ENCODE data around the gene FXYD1. TPM values are rescaled to one million over a fixed set of nuclear protein-coding genes. Genes with fewer than 3 reads are reported as not detected.

FXYD1 gene
- total RNA-seq, 4 donors from 2014 or later = 44.4 to 92.6 (median 70.7) TPM

- intact Hi-C loops (cut with DNase I) = no loop called here
- peaks cover 0 to 11% (median 2%) of the 10 kb centered on the region in 4 donors for H3K4me1 ChIP-seq
- no peak overlapping the region for H3K4me3 ChIP-seq
- peak overlapping the region; percentile 7 to 72 (median 28) for H3K27ac ChIP-seq (replicated peaks in 1 of 4)
- H3K36me3 ChIP-seq = no peaks in the 10 kb centered on the region
- no peak for DNase-seq (ENCODE audit: extremely low spot score)
- H3K27me3 ChIP-seq = peaks cover 0 to 26% (median 0%) of the 10 kb centered on the region in 4 donors
- WGBS = 71% methylated on average over 1 of the region's 2 CpGs
- no peaks in the 10 kb centered on the region for H3K9me3 ChIP-seq
- TF ChIP-seq POLR2A (IDR thresholded peaks at IDR 0.05; ENCODE audit: low read depth) = no peak
- TF ChIP-seq EP300 (IDR thresholded peaks at IDR 0.05) = no peak
- TF ChIP-seq CTCF (IDR thresholded peaks at IDR 0.05) = no peak
- no peak for TF ChIP-seq POLR2AphosphoS5 (IDR thresholded peaks at IDR 0.05)
Measured at GRCh38 chr19:35106898-35107541, 31.6 kb upstream of the FXYD1 start.

- peak overlapping the region; percentile 38 to 72 (median 54) for H3K27ac ChIP-seq (replicated peaks in 1 of 4)
- peaks cover 0 to 11% (median 2%) of the 10 kb centered on the region in 4 donors for H3K4me1 ChIP-seq
- no peak for DNase-seq (ENCODE audit: extremely low spot score)
- peaks cover 0 to 26% (median 0%) of the 10 kb centered on the region in 4 donors for H3K27me3 ChIP-seq
- TF ChIP-seq POLR2AphosphoS5 (IDR thresholded peaks at IDR 0.05) = peak; percentile 35 to 42
- TF ChIP-seq EP300 (IDR thresholded peaks at IDR 0.05) = no peak
- no peak for TF ChIP-seq CTCF (IDR thresholded peaks at IDR 0.05)
- TF ChIP-seq POLR2A (IDR thresholded peaks at IDR 0.05; ENCODE audit: low read depth) = no peak
- H3K4me3 ChIP-seq = no peak overlapping the region
- no CpG with 5 or more reads among the region's 5 CpGs for WGBS
- no peaks in the 10 kb centered on the region for H3K9me3 ChIP-seq
- intact Hi-C loops (cut with DNase I) = no loop called here
- H3K36me3 ChIP-seq = no peaks in the 10 kb centered on the region
Measured at GRCh38 chr19:35107545-35107944, 31.1 kb upstream of the FXYD1 start.

- DNase-seq (ENCODE audit: extremely low spot score) = no peak
- intact Hi-C loops (cut with DNase I) = no loop called here
- TF ChIP-seq POLR2AphosphoS5 (IDR thresholded peaks at IDR 0.05) = no peak
- TF ChIP-seq CTCF (IDR thresholded peaks at IDR 0.05) = no peak
- Histone ChIP-seq H3K9me3 (no peaks in the 10 kb centered on the region), H3K27ac (replicated peaks in 1 of 4) (peak overlapping the region; percentile 15 to 72 (median 53)), H3K27me3 (peaks cover 0 to 26% (median 0%) of the 10 kb centered on the region in 4 donors), H3K4me1 (peaks cover 0 to 11% (median 2%) of the 10 kb centered on the region in 4 donors), H3K36me3 (no peaks in the 10 kb centered on the region), H3K4me3 (no peak overlapping the region)
- WGBS = 77% methylated on average over 11 of the region's 11 CpGs
Measured at GRCh38 chr19:35108730-35109129, 29.9 kb upstream of the FXYD1 start.

GRCh38 chr19:35109395-35110112 is 29.1 kb upstream of the FXYD1 start:
- no peak for DNase-seq (ENCODE audit: extremely low spot score)
- intact Hi-C loops (cut with DNase I) = no loop called here
- Histone ChIP-seq H3K9me3 (no peaks in the 10 kb centered on the region), H3K36me3 (no peaks in the 10 kb centered on the region), H3K4me3 (no peak overlapping the region), H3K27me3 (peaks cover 0 to 26% (median 0%) of the 10 kb centered on the region in 4 donors), H3K4me1 (peaks cover 3 to 15% (median 6%) of the 10 kb centered on the region in 4 donors), H3K27ac (replicated peaks in 1 of 4) (peak overlapping the region; percentile 15 to 72 (median 53))
- TF ChIP-seq POLR2AphosphoS5 (IDR thresholded peaks at IDR 0.05) (peak in 1 of 2 donors; percentile 22), EP300 (IDR thresholded peaks at IDR 0.05) (no peak)
- 77% methylated on average over 12 of the region's 22 CpGs for WGBS

GRCh38 chr19:35110974-35111373 is 27.6 kb upstream of the FXYD1 start:
- intact Hi-C loops (cut with DNase I) = no loop called here
- Histone ChIP-seq H3K4me3 (no peak overlapping the region), H3K36me3 (no peaks in the 10 kb centered on the region), H3K27me3 (peaks cover 0 to 26% (median 0%) of the 10 kb centered on the region in 4 donors), H3K27ac (replicated peaks in 1 of 4) (peak overlapping the region in 2 of 4 donors; percentile 15 to 58), H3K4me1 (peaks cover 9 to 24% (median 14%) of the 10 kb centered on the region in 4 donors), H3K9me3 (no peaks in the 10 kb centered on the region)
- no peak for DNase-seq (ENCODE audit: extremely low spot score)
- TF ChIP-seq EP300 (IDR thresholded peaks at IDR 0.05) (no peak), POLR2A (IDR thresholded peaks at IDR 0.05; ENCODE audit: low read depth) (no peak), POLR2AphosphoS5 (IDR thresholded peaks at IDR 0.05) (no peak), CTCF (IDR thresholded peaks at IDR 0.05) (no peak)
- 62% methylated on average over 9 of the region's 9 CpGs for WGBS

Measured in esophagus muscularis mucosa (tissue), 4 donors.